ENCODE measurements around the gene ZDHHC4.
"Not testable (repeated sequence)": the region's sequence is repeated elsewhere in the genome, so short reads cannot be mapped to it uniquely, and the experiment has no call there.

The ZDHHC4 gene

GRCh38 chr7:6563936-6564770 lies 13.1 kb upstream of the ZDHHC4 start:
- DNase-seq, result no peak

DNA sequence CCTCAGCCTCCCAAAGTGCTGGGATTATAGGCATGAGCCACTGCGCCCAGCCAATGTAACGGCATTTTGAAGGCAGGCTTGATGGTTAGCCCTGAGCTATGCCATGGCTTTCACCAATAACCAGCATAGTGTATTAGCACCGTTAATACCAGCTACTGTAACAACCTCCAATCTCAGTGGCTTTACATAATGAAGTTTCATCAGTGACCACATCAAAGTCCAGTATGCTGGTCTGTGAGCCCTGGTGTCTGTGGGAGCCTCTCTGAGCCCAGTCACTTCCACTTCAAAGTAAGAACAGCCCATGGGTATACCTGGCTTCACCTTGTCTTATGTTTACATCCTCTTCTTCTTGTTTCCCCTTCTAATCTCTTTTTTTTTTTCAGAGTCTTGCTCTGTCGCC lies 11.6 kb upstream of the ZDHHC4 start:
- DNase-seq, result no peak

- DNase-seq, result no peak
Observed at GRCh38 chr7:6567886-6568285, 9.4 kb upstream of the ZDHHC4 start.

- no peak for DNase-seq
Observed at GRCh38 chr7:6571160-6571779, 6.0 kb upstream of the ZDHHC4 start.

DNA sequence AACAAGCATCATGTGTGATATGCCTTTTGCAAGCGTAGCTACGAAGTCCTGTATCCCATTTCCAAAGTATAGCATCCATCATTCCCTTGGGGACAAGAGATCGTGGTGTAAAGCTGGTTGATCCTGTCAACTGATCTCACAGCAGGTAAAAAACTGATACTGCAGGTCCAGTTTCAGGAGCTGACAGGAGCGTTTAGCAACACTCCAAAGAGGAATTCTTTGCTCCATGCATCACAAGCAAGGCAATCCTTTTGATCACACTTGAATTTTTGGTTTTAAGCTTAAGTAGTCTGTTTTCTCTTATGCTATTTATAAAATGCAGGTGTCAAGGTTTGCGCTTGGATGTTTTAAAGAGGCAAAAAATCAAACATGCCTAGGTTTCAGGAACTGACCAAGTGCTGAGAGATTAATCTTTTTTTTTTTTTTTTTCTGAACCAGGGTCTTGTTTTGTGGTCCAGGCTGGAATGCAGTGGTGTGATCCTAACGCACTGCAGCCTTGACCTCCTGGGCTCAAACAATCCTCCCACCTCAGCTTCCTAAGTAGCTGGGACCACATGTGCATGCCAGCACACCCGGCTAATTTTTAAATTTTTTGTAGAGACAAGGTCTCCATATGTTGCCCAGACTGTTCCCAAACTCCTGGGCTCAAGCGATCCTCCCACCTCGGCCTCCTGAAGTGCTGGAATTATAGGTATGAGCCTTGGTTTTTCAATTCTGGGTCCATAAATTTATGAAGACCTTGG lies 1.8 kb upstream of the ZDHHC4 start:
- DNase-seq, result no peak

DNA sequence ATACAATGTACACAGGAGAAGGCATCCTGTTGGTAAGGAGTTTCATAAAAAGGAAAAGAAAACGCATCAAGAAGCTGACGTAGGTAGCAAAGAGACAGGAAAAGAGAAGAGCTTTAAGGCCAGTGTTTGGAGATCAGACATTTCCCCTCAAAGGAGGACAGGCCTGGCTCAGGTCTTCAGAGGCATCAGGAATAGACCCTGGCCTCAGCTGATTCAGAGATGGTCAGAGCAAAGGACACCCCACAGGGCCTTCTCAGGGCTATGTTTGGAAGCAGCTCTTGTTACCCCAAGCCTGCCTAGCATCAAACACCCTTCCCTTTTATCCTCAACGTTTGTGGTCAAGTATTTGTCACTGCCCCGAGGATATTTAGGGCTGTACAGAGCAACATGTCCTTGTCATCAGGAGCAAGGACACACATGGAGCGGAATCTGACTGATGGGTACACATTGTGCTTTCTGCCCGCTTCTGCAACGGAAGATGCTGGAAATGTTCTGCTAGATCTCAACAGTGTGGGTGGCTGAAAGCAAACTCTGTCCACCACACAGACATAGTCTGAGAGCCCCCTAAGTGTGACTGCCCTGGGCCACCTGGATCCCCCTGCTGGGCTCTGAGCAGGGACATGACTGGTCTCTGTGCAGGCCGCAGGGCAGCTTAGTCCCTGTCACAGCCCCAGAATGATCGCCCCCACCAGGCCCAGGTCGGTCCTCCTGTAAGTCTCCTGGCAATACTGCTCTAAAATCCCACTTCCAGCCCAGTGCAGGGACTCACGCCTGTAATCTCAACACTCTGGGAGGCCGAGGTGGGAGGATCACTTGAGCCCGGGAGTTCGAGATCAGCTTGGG lies 1.0 kb upstream of the ZDHHC4 start:
- peak; percentile 37 to 49 for DNase-seq

- DNase-seq, result peak in 1 of 2 experiments; percentile 34
Observed at GRCh38 chr7:6576867-6577368, 336 bp upstream of the ZDHHC4 start.

DNA sequence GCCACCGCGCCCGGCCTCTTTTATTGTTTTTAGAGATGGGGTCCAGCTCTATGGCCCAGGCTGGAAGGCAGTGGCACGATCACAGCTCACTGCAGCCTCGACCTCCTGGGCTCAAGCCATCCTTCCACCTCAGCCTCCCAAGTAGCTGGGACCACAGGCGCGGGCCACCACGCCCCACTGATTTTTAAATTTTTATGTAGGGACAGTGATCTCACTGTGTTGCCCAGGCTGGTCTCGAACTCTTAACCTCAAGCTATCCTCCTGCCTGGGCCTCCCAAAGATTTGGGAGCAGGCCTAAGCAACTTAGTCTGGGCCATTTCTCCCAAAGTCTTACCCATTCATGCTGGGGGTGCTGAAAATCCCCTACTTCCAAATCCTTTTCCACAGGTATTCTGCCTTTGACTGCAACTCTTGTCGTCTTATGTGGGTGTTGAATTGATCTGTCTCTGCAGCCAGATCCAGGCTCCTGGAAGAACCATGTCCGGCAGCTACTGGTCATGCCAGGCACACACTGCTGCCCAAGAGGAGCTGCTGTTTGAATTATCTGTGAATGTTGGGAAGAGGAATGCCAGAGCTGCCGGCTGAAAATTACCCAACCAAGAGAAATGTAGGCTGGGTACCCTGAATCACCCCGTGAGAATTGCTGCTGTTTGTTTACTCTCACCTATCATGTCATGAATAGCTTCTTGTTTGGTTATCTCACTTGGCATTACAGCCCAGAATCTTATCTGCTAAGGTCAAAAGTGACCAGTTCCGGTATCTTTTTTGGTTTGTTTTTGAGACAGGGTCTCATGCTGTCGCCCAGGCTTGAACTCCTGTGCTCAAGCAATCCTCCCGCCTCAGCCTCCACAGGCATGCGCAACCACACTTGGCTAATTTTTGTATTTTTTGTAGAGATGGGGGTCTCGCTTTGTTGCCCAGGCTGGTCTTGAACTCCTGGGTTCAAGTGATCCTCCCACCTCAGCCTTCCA lies 1.1 kb downstream of the ZDHHC4 start:
- no peak for DNase-seq

DNA sequence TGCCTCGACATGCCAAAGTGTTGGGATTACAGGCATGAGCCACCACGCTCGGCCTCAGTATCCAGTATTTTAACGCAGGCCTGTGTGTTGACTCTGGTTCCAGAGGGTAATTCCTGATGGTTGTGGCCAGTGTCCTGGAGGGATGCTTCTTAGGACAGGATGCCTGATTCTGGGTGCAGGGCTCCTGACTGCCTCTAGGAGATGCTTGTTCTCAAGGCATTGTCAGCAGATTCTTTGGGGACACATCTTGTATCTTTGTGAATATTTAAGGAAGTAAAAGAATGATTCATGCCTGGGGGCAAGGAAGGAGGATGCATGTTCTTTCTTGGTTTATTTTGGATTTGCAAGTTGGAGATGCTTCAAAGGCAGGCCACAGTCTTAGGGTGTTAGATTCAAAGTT lies 2.2 kb downstream of the ZDHHC4 start:
- DNase-seq, result no peak

DNA sequence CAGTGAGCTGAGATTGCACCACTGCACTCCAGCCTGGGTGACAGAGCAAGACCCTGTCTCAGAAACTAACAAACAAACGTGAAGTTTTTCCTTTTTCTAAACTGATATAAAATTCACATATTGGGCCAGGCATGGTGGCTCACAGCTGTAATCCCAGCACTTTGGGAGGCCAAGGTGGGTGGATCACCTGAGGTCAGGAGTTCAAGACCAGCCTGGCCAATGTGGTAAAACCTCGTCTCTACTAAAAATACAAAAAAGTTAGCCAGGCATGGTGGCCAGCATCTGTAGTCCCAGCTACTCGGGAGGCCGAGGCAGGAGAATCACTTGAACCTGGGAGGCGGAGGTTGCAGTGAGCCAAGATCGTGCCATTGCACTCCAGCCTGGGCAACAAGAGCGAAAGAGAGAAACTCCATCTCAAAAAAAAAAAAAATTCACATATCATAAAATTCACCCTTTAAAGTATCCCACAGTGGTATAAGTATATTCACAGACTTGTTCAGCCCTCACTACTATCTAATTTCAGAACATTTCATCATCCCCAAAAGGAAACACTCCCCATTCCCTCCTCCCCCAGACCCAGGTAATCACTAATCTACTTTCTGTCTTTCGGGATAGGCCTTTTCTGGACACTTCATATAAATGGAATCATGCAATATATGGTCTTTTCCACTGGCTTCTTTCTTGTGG lies 8.6 kb downstream of the ZDHHC4 start:
- not testable (repeated sequence) for DNase-seq

DNA sequence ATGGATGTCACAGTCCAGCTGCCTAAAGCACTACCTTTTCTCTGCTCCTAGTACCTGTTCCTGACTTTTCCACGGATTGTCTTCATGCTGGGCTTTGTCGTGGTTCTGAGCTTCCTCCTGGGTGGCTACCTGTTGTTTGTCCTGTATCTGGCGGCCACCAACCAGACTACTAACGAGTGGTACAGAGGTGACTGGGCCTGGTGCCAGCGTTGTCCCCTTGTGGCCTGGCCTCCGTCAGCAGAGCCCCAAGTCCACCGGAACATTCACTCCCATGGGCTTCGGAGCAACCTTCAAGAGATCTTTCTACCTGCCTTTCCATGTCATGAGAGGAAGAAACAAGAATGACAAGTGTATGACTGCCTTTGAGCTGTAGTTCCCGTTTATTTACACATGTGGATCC lies 11.3 kb downstream of the ZDHHC4 start:
- DNase-seq, result no peak

- no peak for DNase-seq
Observed at GRCh38 chr7:6589151-6589828, 12.0 kb downstream of the ZDHHC4 start.

GRCh38 chr7:6589829-6590644 lies 12.8 kb downstream of the ZDHHC4 start, which contains the start of gene INTS15:
Gene INTS15, plus strand, starts transcription at chr7:6590021. Its CDS starts 263 bp downstream, at chr7:6590284.
- DNase-seq, result peak; percentile 85 to 90

- no peak for DNase-seq
Observed at GRCh38 chr7:6590645-6591110, 13.4 kb downstream of the ZDHHC4 start.

GRCh38 chr7:6600093-6600492 lies 22.8 kb downstream of the ZDHHC4 start:
- no peak for DNase-seq

- DNase-seq, result no peak
Observed at GRCh38 chr7:6604458-6604857, 27.2 kb downstream of the ZDHHC4 start.

DNA sequence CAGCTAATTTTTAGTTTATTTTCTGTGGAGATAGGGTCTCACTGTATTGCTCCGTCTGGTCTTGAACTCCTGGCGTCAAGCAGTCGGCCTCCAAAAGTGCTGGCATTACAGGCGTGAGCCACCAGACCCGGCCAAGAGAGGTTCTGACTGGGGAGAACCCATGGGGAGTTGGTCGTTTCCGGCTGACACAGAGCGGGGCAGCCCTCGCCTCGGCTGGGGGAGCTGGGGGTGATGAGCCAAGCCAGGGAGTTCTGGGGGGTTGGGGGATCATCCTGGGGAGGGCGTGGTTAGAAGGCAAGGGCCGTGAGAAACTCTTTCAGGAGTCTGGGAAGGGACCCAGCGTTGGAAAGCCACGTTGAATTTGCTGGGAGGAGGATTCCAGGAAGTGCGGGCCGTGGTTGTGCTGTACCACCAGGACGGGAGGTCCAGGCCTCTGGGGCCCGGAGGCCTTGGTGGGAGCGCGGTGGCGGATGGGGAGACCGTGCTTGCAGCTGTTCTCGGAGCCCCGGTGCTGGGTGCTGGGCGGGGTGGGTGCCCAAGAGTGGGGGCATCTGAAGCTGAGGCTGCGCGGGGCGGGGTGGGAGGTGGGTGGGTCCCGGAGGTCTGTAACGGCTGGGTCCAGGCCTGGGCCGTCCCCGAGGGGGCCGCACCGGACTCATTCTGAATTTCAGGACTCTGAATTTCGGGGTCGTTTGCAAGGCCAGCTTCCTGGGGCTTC lies 29.8 kb downstream of the ZDHHC4 start:
- no peak for DNase-seq

DNA sequence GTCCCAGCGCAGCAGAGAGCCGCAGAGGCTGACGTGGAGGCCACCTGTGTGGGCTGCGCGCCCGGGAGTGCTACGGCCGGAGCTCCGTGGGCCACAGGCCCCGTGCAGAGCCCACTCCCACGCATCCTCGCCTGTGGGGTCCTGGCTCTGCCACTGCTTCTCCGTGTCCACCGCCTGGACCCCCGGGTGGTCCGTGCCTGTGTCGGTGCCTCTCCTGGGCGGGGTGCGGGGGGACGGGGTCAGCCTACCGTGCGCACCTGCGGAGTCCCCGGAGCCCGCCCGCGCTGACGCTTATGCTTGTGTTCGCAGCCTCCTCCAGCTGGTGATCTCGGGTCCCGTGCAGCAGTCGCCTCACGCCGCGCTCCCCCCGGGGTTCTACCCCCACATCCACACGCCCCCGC lies 30.4 kb downstream of the ZDHHC4 start:
- no peak for DNase-seq
